AG10803 (cell line): ENCODE results near the gene CD93.

ENCODE experiments used
- DNase-seq: peaks from one replicate; pipeline ENCODE4 v3.0.0; 2010; ENCODE audit warnings: low read depth
- H3K4me3 ChIP-seq: 2 replicates; pipeline ENCODE4 v1.5.1; 2011; ENCODE audit warnings: mild to moderate bottlenecking, low read length, control low read depth
- TF ChIP-seq, protein P1 (sequence below): conservative IDR thresholded peaks from 2 replicates; pipeline ENCODE4 v1.5.1; 2011; ENCODE audit warnings: mild to moderate bottlenecking, low read length, control low read depth, inconsistent platforms

The CD93 gene

DNA sequence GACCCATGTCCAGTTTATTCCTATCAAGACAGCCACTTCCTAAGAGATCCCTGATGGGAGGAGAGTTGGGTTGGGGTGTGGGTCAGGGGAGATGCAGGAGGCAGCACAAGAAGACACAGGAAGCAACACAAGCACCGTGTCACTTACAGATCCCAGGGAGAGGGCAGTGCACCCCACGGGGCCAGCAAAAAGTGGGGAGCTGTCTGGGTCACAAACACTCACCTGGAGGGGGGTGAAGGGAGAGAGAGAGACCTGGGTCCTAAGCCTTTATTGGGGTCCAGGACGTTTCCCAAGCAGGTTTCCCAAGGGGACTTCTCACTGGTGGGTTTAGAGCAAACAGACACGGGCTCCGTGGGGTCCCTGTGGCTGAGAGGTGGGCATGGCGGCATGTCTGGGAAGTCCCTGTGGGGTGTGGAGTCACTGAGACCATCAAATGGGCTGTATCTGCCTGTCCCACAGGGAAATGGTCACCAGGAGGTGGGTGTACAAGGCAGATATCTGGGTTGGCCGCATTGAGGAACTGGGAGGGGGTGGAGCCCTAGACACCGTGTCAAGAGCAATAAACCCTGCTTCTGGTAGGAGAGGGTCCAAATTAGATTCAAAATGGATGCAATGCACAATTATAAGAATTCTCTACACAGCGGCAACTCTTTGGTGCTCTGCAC is 1.6 kb upstream of the CD93 start:
- DNase-seq = no peak
- TF ChIP-seq, protein P1, sequence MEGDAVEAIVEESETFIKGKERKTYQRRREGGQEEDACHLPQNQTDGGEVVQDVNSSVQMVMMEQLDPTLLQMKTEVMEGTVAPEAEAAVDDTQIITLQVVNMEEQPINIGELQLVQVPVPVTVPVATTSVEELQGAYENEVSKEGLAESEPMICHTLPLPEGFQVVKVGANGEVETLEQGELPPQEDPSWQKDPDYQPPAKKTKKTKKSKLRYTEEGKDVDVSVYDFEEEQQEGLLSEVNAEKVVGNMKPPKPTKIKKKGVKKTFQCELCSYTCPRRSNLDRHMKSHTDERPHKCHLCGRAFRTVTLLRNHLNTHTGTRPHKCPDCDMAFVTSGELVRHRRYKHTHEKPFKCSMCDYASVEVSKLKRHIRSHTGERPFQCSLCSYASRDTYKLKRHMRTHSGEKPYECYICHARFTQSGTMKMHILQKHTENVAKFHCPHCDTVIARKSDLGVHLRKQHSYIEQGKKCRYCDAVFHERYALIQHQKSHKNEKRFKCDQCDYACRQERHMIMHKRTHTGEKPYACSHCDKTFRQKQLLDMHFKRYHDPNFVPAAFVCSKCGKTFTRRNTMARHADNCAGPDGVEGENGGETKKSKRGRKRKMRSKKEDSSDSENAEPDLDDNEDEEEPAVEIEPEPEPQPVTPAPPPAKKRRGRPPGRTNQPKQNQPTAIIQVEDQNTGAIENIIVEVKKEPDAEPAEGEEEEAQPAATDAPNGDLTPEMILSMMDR = no peak
- no peak overlapping the region for H3K4me3 ChIP-seq

DNA sequence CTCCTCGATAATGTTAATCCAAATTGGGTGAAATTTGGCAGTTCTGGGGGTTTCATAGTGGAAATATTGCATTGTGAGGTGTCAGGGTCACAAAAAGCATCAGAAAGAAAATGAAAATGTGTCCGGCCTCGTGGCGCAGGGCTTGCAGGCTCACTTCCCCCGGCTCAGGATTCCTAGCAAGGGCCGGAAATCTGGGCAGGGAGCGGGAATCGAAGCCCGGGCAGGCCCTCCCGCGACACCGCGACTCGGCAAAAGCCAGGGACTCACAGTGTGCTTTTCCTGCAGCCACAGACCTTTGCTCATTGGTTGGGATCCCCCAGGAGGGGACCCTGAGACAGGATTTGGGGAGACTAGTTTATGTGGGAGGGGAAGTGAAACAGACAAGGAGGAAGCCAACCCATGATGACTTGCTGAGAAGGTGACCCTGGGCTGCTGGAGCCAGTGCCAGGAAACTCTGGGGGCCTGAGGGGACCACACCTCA is 847 bp upstream of the CD93 start:
- no peak overlapping the region for H3K4me3 ChIP-seq
- TF ChIP-seq, protein P1 = no peak
- DNase-seq = no peak

DNA sequence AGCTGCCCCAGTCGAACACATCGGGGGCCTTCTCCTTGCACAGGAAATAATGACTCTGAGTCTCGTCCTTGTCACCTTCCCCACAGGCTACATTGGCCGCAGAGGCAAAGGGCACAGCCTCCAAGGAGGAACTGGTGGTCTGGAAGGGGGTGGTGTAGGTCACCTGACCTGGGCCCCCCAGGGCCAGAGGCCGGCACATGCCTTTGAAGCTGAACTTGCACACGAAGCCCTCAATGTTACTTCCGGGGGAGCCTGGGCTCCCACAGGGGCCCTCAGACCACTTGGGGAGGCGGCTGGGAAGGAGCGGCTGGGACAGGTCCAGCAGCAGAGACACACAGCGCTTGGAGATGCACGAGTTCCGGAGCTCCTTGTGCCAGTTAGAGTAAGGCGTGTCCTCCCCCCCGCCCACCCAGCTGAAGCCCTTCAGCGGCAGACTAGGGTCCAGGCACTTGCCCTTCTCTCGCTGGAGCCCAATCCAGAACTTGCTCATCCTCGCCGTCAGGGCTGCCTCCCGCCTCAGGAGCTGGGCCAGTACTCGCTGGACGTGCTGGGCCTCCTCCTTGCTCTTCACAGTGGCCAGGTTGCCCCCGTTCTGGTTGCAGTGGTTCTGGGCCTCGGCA is 578 bp downstream of the CD93 start:
- TF ChIP-seq, protein P1 = no peak
- H3K4me3 ChIP-seq = no peak overlapping the region
- no peak for DNase-seq

DNA sequence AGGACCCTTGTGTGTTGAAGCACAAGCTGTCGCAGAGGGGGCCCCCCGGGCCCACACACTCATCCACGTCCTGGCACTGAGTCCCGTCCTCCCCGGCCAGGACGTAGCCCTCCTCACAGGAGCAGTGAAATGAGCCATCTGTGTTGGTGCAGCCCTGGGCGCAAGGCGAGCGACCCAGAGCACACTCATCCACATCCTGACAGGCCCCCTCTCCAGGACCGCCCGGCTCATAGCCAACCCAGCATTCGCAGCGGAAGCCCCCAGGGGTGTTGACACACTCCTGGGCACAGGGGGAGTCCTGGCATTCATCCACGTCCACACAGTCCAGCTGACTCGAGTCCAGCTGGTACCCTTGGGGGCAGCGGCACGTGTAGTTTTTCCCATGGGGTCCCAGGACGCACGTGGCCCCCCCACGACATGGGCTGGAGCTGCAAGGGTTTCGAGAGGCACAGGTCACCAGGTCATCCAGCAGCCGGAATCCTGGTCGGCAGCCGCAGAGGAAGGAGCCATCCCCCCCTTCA is 1.2 kb downstream of the CD93 start:
- no peak overlapping the region for H3K4me3 ChIP-seq
- TF ChIP-seq, protein P1 = no peak
- no peak for DNase-seq

DNA sequence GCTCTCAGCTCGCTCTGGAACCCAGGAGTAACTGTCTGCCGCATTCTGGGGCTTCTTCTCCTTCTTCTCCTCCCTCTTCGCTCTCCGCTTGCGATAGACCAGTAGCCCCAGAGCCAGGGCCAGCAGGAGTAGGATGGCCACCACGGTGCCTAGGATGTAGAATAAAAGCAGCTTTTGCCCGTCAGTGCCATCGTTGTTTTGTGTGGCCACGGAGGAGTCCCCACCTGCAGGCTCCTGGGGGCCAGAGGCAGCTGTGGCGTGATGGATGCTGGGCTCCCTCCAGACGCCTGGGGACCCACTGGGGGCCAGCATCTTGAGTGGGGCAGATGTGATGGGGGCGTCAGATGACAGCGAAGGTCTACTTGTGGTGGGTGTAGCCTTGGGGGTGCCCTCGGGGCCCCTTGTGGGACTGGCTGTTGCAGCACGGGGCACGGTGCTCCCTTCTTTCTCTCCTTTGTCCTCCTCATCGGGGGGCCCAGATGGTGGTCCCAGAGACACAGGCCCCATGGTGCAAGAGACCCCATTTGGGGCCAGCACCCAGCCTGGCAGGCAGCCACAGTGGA is 1.8 kb downstream of the CD93 start:
- TF ChIP-seq, protein P1 = no peak
- DNase-seq = no peak
- no peak overlapping the region for H3K4me3 ChIP-seq

DNA sequence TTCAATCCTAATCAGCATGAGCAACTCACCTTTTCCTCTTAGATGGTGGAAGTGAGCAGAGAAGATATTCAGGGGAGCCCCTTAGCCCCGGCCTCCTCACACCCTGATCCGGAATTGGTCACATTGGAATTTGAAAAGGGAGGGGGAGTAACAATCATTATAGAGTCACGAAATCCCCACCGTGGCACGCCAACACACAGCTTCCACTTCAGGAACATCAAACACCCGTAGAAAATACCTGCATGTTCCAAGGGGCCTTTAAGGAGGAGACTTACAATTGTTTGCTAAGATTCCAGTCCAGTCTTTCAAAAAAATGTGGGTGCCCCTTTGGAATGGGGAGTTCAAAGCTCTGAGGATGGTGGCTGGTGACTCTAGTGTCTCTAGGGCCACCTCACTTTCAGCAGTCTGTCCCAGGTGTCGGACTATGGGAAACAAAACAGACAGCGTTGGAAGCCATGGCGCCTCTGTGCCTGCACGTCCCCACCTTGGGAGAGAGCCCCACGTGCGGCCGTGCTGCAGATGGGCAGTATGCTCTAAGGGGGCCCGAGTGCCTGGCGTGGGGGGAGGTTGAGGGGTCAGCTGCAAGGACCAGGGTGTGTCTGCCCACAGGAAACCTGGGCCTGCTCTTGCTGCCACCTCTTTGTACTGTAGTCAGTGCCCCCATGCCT is 2.4 kb downstream of the CD93 start:
- no peak for DNase-seq
- TF ChIP-seq, protein P1 = no peak
- H3K4me3 ChIP-seq = no peak overlapping the region
